Erythroblast (primary cell): ENCODE data around the gene TAF11L8.

ENCODE experiments used
- GATA1 ChIP-seq: IDR thresholded peaks from 2 replicates; pipeline ENCODE4 v1.6.1; 2011; ENCODE audit warnings: low read depth, mild to moderate bottlenecking, control low read depth, low read length, moderate library complexity
- POLR2A ChIP-seq: IDR thresholded peaks from 2 replicates; pipeline ENCODE4 v1.6.1; 2011; ENCODE audit warnings: mild to moderate bottlenecking, low read length

- TF ChIP-seq POLR2A (no peak), GATA1 (no peak)
Measured at GRCh38 chr5:17614872-17615605, 24.3 kb upstream of the TAF11L8 start.
